Medulla oblongata (tissue), 1 donor: ENCODE results near the gene NOL11.
"Not testable (repeated sequence)": the region's sequence is repeated elsewhere in the genome, so short reads cannot be mapped to it uniquely, and the experiment has no call there.

ENCODE experiments used
- DNase-seq: peaks from one replicate; pipeline ENCODE4 v3.0.0-alpha.2; 2015; ENCODE audit errors: extremely low spot score

NOL11 gene

DNA sequence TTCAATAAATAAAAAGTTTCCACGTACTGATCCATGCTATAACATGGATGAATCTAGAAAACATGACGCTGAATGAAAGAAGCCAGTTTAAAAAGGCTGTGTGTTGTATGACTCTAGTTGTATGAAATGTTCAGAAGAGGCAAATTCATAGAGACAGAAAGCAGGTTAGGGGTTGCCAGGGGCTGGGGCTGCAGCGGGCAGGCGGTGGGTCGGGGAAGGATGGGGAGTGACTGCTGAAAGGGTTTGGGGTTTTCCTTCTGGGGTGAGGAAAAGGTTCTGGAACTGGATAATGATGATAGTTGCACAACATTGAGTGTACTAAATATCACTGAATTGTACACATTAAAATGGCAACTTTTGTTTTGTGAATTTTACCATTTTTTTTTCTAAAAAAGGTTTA, 36.3 kb downstream of the NOL11 start:
- DNase-seq, result no peak

DNA sequence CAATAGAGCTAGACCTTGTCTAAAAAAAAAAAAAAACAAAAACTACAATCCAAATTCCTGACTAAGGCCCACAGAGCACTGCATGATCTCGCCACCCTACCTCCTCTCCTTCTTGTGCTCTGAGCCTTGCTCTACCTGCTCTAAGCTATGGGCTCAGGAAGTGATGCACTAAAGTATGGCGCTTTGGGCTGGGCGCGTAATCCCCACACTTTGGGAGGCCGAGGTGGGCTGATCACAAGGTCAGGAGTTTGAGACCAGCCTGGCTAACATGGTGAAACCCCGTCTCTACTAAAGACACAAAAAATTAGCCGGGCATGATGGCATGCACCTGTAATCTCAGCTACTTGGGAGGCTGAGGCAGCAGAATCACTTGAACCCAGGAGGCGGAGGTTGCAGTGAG, 37.0 kb downstream of the NOL11 start:
- not testable (repeated sequence) for DNase-seq

DNA sequence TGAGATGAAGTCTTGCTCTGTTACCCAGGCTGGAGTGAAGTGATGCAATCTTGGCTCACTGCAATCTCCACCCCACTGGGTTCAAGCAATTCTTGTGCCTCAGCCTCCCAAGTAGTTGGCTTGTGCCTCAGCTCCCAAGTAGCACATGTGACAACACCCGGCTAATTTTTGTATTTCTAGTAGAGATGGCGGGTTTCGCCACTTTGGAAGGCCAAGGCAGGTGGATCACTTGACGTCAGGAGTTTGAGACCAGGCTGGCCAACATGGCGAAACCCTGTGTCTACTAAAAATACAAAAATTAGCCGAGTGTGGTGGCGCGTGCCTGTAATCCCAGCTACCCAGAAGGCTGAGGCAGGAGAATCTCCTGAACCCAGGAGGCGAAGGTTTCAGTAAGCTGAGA, 39.0 kb downstream of the NOL11 start:
- not testable (repeated sequence) for DNase-seq

DNA sequence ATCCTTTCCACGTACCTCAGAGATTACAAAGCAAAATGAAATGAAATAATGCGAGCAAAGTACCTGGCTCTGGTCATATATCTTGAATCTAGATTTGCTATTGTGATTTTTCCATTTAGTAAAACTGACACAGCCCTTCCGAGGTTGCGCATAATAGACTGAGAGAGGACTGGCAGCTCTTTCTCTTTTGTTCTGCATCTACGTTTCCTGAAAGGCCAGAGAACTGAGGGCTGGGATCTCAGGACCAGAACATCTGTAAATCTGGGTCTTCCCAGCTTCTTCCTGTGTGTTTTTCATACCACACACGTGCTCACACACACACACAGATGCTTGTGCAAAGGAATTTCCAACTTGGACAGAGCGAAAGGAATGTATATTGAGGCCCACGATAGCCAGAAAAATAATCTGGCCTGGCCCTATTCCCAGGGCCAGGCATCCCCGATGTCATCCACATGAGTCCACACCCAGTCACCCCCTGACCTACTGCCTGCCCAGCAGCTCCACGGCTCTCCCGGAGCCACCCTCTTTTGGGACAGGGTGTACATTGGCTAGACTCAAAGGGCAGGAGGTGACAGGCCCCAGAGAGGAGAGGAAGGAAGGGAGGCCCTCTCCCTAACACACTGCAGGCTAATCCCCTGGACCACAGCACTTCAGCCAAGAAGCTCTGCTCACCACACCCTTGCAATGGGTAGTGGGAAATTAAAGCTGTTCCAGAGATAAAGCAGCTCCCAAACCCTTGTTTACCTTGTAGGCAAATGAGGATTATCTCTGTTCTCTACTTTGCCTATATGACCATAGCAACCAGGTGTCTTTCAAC, 41.8 kb downstream of the NOL11 start:
- no peak for DNase-seq

DNA sequence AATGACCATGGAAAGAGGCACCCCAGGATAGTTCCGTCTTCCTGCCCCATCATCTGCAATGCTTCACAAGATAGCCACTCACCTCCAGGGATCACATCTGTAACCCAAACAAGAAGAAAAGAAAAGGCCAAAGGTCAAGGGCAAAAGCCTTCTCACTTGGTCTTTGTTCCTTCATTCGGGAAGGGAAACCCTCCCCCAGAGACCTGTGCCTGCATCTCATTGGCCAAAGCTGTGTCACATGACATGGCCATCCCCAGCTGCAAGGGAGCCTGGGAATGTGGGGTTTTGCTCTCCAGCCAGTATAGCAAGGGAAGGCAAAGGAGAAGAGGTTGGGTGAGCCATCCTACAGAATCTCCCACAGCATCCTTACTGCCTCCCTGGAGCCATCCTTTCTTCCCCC, 47.9 kb downstream of the NOL11 start:
- DNase-seq, result no peak

DNA sequence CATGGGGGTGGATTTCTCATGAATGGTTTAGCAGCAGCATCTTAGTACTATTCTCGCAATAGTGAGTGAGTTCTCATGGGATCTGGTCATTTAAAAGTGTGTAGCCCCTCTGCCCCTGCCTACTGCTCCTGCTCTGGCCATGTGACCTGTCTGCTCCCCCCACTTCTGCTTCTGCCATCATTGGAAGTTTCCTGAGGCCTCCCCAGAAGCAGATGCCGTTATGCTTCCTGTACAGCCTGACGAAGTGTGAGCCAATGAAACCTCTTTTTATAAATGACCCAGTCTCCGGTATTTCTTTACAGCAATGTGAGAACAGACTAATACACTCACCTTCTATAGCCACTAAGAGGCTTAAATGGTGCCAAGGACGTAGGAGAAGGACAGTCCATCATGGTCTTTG, 51.5 kb downstream of the NOL11 start:
- no peak for DNase-seq

DNA sequence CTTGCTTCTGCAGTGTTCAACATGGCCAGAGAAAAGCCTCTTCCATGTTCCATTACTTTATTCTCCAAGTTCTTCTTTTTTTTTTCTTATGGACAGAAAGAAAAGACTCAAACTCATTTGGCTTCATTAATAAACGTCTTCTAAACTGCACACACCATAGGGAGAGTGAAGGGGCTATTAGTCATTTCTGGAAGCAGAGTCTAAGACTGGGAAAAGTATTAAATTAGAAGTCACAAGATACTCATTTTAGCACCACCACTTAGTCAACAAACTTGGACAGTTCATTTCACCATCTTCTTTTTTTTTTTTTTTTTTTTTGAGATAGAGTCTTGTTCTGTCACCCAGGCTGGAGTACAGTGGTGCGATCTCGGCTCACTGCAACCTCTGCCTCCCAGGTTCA, 52.8 kb downstream of the NOL11 start:
- DNase-seq, result no peak

DNA sequence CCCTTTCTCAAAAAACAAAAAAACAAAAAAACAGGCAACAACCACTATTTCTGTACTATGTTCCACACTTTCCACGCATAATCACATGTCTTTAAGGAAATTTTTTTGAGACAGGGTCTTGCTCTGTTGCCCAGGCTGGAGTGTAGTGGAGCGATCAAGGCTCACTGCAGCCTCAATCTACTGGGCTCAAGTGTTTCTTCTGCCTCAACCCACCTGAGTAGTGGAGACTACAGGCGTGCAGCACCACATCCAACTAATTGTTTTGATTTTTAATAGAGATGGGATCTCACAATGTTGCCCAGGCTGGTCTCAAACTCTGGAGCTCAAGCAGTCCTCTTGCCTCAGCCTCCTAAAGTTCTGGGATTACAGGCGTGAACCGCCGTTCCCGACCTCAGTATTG, 54.9 kb downstream of the NOL11 start:
- DNase-seq, result no peak

DNA sequence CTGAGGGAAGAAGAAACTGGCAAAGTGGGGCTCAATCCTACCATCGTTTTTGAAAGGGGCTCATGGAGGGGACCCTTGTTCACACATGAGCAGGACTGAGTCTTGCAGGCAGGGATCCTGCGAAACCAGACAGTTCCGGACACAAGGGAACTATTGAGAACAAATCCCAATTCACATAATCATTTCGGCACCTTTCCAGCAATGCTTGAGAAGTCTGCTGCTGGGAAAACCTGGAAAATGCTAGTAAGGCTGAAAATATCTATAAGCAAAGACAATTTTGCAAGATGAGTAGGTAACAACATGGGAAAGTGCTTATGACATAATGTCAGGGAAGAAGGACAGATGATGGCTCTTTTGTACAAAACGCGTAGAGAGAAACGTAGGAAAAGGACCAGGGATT, 55.5 kb downstream of the NOL11 start:
- peak; percentile 34 for DNase-seq

DNA sequence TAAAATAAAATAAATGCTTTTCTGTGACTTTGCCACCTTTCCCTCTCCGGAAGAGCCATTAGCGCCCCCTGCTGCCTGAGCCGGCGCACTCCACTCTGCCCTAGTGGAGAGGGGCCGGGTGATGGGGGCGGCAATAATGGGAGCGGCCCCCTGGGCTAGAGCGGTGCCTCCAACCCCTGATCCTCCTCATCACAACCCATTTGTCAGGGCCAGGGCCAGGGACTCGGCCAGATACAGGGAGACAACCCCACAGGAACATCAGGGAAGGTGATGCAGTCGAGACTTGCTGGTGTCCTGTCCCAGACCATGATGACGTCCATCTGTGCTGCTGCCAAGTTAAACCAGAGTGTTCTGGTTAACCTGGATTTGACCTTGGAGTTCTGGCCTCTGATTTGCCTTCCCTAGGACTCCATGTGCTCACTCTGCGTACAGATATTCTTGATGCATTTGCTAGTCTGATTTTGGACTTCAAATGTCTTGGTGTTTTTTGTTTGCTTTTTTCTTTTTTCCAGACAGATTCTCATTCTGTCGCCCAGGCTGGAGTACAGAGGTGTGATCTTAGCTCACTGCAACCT, 61.4 kb downstream of the NOL11 start:
- peak; percentile 10 for DNase-seq

DNA sequence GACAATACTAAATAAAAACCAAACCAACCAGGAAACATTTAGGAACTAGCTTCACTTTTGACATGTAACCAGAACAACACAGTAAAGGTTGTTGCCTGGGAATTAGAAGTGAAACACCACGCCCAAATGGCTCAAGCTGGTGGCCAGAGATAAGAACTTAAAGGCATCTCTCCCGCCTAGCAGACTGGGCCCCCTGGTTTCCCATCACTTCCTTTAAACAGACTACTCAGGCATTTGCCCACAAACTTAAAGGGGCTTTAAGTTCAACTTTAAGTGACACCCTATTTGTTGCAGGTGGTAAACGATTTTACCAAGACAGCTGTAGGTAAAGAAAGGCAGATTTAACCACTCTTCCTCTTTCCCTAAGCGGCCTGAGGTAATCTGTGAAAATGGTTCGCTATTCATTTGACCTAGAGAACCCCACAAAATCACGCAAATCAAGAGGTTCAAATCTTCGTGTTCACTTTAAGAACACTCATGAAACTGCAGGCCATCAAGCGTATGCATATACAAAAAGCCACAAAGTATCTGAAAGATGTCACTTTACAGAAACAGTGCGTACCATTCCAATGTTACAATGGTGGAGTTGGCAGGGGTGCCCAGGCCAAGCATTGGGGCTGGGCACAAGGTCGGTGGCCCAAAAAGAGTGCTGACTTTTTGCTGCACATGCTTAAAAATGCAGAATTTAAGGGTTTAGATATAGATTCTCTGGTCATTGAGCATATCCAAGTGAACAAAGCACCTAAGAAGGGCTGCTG, 66.8 kb downstream of the NOL11 start:
- DNase-seq, result no peak

DNA sequence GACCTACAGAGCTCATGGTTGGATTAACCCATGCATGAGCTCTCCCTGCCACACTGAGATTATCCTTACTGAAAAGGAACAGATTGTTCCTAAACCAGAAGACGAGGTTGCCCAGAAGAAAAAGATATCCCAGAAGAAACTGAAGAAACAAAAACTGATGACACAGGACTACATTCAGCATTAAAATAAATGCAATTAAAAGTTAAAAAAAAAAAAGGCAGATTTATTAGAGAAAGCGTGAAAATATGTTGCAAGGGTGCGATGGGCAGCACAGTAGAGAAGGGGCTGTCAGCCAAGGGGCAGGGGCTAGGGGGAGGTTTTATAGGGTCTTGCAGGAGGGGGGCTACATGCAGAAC, 67.4 kb downstream of the NOL11 start:
- no peak for DNase-seq

DNA sequence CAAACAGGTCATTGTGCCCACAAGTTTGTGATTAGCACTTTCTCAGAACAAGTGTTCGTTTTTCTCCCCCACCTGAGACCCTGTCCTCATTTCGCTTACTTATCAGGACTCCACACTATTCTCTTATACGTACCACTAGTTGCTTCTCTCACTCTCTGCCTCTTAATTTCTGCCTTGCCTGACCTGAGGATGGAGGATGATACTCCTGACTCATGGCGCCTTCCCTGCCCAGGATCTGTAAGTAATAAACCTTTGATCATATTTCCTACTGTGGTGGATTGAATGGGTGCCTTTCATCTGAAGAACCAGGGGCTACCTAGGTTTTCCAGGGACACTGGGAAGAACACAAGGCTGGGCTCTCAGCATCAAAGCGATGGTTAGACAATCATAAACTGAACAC, 67.8 kb downstream of the NOL11 start:
- DNase-seq, result no peak
